Measurements from ENCODE around the gene PPIP5K1.
"Not testable (repeated sequence)": the region's sequence is repeated elsewhere in the genome, so short reads cannot be mapped to it uniquely, and the experiment has no call there.

- TF ChIP-seq CTCF, POLR2A (IDR thresholded peaks at IDR 0.05): not testable (repeated sequence)
Measured at GRCh38 chr15:43563793-43564192, 26.2 kb downstream of the PPIP5K1 start.

Measured in transverse colon (tissue), 3 donors.